GM18519 (cell line): ENCODE data around the gene GFRA4.

Experiments
- ATAC-seq: cut with Tn5 transposase; IDR thresholded peaks from one replicate; pipeline ENCODE4 v1.9.1; 2021; ENCODE audit warnings: mild to moderate bottlenecking, moderate library complexity; ENCODE audit not compliant: unreplicated experiment, low FRiP score

The GFRA4 gene

DNA sequence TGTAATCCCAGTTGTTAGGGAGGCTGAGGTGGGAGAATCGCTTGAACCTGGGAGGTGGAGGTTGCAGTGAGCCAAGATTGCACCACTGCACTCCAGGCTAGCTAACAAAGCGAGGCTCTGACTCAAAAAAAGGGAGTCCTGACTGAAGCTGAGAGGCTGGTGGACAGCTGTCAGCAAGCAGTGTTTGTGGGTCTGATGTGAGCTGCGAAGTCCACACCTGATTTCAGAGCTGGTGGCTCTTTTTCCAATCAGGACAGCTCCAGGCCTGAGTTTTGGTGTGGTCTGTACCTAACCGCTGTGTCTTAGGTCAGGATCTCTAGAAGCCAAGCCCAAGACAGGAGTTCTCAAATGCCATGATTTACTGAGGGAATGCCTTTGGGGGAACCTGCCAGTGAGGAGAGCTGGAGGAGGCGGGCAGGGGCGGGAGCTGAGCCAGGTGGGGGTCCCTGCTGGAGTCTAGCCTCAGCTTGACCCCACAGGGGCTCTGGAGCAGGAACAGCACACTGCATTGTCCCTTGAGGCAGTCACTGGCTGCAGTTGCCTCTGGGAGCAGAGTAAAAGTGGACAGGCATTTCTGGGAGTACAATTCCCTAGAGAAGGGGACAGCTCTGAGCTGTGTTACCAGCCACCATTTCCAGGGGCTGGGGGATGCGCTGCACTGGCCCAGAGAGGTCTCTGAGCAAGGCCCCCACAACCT lies 5.0 kb downstream of the GFRA4 start:
- ATAC-seq = no peak

DNA sequence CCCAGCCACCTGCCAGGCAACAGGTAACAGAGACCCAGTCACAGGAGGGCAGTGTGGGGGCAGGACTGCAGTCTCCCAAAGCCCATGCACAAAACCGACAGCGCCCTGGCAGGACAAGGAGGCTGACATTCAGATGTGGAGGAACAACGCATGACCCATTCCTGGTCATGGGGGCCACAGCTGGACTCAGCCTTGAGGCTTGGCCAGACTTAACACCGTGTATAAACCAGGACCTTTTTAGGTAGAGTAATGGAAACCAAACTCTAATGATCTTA lies 8.1 kb downstream of the GFRA4 start:
- ATAC-seq = no peak

DNA sequence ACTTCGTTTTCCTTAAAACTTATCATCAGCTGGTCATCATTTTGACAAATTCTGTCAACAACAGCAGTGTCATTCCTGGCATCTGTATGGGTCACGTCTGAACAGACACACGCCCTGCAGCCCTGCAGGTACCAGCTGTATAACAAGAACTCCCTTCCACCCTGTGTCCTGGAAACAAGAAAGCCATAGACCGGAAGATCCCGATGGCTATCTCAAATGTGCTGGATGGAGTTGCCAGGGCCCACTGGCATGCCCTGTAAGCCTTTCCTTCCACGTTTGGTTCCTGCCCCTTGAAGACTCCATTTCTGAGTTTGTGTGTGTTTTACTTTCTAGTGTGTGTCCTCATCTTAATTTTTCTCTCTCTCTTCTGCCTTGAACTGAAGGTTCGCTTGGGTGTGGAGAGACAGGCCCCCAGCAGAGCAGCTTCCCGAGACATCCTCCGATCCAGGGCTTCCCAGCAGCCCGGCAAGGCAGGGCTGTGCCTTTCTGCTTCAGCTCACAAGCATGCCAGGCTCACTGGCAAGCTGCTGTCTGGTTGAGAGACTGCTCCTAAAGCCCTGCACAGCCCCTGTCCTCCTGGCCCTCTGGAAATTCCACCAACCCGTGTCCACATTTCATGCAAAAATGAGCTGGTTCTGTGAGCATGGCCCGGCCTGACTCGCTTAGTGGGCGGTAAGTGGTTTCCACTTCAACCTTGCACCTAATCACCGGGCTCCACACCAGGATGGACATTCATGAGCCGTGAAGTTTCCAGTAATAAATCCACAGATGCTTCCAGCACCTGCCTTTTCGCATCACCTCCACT lies 8.7 kb downstream of the GFRA4 start:
- no peak for ATAC-seq

DNA sequence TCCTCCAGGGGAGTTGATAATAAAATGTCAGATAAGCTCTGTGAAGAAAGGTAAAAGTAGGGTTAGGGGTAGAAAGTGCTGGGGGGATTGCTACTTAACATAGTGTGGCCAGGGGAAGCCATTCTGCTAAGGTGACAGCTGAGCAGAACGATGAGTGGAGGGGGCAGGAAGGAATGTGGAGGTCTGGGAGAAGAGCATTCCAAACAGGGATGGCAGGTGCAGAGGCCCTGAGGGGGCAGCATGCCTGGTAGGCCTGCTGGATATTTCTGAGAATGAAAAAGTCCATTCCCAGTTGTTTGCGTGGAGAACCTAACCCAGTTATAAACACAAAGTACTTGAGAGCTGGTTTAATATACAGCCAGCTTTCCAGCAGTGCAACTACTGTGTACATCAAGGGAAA lies 9.3 kb downstream of the GFRA4 start:
- ATAC-seq = no peak

DNA sequence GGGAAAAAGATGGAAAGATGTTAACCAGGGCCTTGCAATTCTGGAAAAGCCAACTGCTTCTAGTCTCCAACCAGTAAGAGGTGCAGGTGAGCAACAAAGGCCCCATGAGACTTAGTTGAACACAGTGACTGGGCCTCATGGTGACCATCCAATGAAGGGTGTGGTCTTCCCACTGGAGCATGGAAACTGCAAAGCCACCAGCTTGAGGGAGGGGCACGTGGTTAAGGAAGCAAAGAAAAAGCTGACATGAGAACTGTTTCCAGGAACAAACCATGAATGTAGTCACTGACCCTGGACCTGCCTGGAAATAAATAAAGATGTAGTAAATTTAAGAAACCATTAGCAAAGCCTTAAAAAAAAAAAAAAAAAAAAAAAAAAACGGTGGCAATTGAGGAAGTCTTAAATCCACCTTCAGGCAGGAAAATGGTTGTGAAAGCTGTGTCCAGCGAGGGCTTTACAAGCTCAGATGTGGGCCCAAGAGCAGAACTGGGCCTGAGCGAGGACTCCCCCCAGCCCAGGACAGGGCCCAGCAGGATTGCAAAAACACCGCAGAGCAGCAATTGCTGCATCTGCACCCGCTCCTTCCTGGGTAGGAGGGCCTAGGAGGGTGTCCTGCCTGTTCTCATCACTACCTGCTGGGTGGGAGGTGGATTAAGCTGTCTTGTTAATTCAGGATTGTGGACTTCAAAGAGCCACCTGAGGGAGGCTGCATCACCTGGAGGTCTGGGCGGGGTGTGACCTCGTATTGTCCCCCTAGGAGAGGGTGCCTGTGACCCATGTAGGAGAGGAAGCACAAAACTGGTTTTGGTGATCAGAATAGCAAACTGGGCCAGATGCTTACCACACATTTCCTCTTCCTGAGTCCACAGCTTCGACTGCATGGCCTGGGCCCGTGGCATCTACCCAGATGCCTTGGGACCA lies 10.3 kb downstream of the GFRA4 start:
- no peak for ATAC-seq

DNA sequence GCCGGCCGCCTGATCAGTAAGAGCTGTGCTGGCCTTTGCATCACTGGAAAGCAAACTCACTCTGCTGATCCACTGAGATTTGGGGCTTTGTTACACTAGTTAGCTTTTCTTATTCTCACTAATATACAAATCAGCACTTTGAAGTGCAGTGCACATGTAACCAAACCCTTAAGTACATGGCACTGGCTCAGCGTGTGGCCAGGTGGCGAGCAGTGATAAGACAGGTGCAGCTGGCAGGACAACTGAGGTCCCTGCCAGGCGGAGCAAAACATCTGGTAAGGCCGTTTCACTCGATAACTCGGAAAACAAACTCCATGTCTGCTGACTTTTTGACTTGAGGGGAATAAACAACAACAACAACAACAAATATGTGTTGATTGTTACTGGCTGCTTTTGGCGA lies 11.0 kb downstream of the GFRA4 start:
- ATAC-seq = no peak

DNA sequence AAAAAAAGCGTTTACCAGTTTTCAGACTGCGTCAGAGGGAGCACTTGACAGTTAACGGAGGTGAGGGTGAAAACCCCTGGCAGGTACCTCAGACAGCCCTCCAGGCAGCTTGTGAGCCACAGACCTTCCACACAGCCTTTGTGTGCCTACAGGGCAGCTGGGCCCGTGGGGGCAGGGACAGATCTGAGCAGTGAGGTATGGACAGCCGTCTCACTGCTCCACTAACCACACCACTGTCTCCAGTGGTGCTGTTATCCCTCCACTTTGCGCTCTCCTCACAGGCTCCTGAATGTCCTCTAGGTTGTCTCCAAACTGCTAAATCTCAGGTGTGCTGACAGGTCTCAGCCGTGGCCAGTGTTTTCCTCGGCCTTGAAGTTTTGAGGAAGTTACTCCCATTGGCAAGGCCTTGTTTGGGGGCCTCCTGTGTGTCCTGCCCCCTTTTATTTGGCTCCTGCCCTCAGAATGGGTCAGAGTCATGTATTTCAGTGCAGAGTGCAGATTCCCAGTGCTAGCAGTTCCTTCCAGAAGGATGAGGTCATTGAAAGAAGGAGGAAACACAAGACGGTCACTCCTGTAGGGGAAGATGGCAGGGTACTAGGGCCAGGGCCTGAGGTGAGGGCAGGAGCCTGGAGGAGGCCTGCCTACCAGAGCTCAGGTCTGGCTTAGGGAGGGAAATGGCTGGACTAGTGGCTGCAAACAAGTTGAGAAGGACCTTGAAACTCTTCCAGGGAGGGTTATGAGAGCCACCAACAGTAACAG lies 11.8 kb downstream of the GFRA4 start:
- no peak for ATAC-seq

DNA sequence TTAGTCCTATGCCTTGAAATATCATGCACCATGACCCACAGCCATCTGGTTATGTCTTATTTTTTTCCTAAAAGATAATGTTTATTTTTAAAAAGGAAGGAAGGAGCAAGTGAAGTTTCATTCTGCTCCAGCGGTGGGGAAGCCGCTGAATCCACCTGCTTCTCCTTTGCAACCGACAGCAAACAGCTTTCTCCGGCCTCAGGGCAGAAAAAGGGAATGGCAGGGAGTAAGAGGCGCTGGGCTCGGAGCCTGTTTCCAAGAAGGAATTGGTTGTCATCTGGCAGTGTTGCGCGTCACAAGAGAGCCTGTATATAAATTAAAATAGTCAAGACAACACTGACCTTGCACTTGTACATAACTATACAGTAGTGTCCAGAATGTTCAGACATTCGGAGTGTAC lies 14.2 kb downstream of the GFRA4 start:
- no peak for ATAC-seq

DNA sequence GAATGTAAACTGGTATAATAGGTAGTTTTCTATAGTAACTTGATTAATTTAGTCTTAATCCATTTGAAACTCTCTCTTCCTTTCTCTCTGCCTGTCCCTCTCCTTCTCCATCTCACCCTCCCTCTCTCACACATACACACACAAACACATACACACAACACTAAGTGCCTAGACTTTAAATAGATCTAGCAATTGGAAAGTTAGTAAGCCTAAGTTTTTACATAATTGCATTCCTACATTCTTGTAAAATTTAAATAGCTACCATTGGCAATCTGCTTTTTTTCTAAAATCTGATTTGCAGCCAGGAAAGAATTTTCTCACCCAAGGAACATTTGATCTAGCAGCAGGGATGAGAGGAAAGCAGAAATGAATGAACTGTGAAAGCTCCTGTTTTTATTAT lies 15.7 kb downstream of the GFRA4 start:
- no peak for ATAC-seq

DNA sequence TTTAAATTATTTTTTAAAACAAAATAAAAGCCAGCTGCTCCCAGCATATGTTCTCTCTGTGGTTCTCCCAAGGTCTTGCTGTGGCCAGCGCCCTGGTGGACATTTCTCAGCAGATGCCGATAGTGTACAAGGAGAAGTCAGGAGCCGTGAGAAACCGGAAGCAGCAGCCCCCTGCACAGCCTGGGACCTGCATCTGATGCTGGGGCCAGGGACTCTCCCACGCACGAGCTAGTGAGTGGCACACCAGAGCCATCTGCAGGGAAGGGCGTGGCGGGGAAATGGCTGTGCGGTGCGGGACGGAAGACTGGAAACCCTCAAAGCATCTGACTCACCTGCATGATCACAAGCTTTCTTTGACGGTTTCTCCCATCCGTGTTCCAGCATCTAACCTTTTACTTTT lies 16.5 kb downstream of the GFRA4 start:
- ATAC-seq = no peak

DNA sequence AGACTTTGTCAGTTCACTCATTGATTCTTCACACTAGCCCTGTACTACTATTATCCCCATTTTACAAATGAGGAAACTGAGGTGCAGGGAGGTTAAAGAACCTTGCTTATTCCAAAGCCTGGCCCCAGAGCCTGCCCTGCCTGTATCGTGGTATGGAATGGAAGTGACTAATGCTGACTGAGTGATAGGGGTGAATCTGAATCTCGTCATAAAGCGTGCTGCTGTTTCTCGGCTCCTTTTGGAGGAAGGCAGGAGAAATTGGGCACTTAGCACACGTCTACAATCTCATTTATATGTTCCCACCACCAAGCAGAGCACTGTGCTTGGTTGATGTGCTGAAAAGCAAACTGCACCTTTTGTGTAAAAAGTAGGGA lies 17.1 kb downstream of the GFRA4 start:
- ATAC-seq = no peak

DNA sequence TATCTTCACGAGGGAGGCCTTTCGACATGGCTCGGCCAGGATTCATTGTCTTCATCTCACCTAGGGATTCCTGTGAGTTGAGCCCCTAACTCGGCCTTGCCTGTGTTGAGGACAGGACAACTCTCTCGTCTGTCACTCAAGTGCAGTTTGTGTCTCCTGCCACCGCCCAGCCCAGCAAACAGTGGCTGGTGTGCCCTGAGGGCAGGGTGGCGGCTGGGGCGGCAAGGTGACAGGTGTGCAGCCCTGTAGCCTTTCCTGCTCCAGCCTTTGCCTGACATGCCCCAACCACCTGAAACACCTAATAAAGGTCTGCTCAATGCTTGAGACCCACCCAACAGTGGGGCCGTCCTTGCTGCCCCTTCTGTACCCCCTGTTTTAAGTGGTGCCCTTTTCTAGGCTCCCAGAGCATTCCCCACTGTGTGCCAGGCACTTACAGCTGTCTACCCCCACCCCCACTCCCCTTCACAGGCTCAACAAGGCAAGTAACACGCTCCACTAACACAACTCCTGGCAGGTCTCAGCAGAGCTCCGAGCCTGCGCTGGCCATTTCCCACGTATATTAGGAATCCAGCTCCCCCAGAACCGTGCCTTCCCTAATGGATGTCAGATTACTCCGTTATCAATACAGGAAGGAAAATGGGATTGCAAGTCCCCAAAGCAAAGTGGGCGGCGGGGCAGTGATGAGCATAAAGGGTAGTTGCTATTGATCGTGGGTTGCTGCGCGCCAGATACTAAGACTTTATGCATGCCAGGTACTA lies 17.7 kb downstream of the GFRA4 start:
- no peak for ATAC-seq

DNA sequence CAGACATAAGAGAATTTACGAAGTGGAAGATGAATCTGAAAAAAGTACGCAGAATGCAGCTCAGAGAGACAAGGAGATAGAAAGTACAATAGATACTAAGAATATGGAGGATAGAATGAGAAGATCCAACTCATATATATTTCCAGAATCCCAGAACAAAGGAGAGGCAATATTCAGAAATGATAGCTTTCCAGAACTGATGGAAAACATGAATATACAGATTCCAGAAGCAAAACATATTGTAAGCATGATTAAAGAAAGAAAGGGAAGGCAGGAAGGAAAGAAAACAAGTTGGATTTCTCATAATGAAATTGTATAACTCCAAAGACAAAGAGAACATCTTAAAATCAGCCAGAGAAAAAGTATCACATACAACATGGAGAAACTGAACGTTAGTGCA lies 22.9 kb downstream of the GFRA4 start:
- no peak for ATAC-seq

DNA sequence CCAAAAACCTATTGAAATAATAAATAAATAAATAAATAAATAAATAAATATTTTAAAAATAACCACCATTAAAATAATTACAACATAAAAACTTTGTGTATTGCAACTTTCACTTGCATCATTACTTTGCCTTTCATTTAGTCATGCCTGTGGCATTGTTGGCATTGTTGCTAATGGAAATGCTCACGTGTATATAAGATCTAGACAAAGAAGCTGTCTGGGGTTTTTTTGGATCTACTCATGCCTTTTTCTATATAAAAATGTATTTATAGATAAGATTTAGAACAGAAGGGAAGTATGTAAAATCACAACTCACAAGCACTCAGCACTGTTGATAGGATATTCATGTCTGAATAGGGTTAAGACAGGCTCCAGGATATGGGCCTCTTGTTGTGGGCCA lies 27.9 kb downstream of the GFRA4 start:
- ATAC-seq = no peak

DNA sequence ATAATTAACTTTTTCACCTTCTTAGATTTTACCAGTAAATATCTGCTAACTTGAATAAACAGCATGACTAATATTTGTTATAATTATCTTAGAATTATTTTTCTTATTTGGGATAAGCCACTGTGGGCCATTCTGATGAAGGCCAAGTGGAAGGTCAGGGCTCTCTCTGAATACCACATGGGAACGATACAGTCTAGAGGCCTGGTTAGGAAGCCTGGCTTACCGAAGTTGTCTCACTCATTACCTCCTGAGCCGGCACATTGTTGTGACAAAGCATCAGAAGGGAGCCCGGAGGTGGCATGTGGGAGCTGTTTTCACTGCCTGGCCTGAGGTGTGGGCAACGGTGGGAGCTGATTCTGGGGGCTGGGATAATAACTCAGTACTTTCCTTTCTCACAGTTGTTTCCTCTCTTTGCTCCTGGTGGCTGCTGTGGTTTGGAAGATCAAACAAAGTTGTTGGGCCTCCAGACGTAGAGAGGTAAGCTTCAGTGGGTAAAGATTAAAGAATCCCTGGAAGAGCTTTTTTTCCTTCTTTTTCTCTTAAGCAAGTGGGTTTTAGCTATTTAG lies 29.2 kb downstream of the GFRA4 start:
- ATAC-seq = no peak

DNA sequence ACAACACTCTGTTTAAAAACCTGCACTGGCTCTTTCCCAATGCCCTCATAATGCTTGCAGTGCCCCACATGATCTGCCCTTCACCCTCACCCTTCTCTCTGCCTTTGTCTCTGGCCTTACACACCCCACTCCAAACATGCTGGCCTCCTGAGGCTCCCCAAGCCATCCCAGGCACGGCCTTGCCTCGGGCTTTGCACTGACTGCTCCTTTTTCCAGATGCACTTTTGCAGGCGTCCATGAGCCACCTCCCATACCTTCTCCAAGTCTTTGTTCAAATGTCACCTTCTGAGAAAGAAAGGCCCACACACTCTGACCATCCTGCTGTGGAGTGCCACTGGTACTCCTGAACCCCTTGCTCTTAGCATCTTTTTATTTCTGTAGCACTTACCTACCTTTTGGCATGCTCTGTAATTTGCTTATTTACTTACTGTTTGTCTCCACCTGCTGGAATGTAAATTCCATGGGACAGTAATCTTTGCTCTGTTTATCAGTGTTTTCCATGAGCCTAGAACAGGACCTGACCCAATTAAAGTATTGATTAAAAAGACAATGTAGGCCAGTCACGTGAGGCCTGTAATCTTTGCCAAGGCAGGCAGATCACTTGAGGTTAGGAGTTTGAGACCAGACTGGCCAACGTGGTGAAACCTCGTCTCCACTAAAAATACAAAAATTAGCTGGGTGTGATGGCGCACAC lies 30.7 kb downstream of the GFRA4 start:
- no peak for ATAC-seq

DNA sequence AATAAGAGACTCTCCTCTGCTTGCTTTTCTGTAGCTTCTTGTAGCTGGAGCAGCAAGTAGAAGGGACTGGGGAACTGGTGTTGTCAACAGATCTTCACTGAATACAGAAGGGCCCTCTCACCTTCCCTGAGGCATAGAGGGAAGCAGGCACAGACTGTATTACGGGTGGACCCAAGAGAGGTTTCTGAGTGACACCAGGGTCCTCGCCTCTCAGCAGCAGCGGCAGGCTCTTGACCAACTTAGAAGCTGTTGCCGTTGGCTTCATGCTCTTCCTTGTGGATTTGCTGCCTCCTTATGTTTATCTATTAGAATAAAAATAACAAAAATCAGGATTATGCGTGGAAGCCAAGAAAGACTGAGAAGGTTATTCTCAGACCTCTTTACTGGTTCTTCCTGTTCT lies 31.7 kb downstream of the GFRA4 start:
- ATAC-seq = no peak

DNA sequence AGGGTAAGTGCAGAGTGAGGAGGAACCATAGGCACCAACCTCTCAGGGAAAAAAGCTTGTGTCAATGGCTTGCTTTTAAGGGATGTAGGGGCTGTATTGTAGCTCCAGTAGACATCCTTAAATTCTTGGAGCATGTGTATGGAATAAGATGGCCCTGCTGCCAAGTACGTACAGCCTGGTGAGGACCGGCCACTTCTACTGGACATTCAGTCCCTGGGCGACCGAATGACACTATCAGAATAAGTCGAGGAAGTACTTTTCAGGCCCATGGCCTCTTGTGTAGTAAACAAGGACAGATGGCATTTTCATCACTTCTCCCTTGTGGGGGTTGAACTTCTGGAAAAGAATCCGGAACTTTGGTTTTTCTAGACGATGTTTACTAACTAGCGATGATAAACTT lies 32.8 kb downstream of the GFRA4 start:
- ATAC-seq = no peak

DNA sequence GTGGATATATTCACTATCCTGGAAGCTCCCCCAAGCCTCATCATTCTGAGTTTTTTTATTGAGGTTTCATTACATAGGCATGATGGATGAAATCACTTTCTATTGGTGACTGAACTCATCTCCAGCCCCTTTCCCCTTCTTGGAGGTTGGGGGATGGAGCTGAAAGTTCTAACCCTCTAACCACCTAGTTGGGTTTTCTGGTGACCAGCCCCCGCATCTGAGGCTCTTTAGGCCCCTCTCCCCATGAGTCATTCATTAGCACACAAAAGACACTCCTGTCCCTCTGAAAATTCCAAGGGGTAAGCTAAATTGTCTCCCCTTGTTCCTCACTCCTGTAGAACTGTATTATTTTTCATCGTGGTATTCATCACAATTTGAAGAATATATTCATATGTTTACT lies 33.3 kb downstream of the GFRA4 start:
- no peak for ATAC-seq
